Measurements from ENCODE around the gene TMEM235.

- TF ChIP-seq, protein P1, sequence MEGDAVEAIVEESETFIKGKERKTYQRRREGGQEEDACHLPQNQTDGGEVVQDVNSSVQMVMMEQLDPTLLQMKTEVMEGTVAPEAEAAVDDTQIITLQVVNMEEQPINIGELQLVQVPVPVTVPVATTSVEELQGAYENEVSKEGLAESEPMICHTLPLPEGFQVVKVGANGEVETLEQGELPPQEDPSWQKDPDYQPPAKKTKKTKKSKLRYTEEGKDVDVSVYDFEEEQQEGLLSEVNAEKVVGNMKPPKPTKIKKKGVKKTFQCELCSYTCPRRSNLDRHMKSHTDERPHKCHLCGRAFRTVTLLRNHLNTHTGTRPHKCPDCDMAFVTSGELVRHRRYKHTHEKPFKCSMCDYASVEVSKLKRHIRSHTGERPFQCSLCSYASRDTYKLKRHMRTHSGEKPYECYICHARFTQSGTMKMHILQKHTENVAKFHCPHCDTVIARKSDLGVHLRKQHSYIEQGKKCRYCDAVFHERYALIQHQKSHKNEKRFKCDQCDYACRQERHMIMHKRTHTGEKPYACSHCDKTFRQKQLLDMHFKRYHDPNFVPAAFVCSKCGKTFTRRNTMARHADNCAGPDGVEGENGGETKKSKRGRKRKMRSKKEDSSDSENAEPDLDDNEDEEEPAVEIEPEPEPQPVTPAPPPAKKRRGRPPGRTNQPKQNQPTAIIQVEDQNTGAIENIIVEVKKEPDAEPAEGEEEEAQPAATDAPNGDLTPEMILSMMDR (IDR thresholded peaks at IDR 0.05) = no peak
- TF ChIP-seq ZFX (IDR thresholded peaks at IDR 0.05; ENCODE audit: borderline replicate concordance) = no peak
Observed at GRCh38 chr17:78275355-78275754, 43.9 kb downstream of the TMEM235 start.
